ENCODE results near the gene RIT1.

The RIT1 gene

DNA sequence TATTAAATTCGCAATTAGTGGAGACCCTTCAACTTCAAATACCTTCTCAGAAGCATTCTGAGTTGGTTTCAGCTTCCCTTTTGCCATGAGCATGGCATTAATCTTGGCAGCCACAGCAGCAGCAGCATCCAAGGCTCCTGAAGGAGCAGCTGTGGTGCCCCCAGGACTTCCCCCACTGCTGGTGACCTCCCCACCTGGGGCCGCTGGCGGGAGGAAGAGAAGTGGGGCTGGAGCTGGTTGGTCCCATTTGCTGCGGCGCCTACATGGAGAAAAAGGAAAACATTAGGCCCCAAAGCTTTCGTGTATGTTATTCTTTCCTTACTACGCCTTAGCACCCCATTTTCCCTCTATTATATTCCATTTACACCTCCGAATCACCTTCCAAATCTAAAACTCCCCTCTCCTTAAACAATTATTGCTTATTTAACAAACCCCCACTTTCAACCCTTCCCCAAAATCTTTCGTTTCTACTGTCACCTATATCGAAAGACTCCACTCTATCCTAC, 22.5 kb upstream of the RIT1 start:
- Histone ChIP-seq H3K4me3 (replicated peaks; ENCODE audit: insufficient read depth, low read length) (peak overlapping the region; percentile 88), H3K27me3 (ENCODE audit: insufficient read depth, poor library complexity, severe bottlenecking) (no peaks in the 10 kb centered on the region), H3K27ac (replicated peaks) (peak overlapping the region; percentile 90)
- DNase-seq (ENCODE audit: low read depth in 1 of 2, low spot score in 1 of 2), result no peak
- TF ChIP-seq, protein P1, sequence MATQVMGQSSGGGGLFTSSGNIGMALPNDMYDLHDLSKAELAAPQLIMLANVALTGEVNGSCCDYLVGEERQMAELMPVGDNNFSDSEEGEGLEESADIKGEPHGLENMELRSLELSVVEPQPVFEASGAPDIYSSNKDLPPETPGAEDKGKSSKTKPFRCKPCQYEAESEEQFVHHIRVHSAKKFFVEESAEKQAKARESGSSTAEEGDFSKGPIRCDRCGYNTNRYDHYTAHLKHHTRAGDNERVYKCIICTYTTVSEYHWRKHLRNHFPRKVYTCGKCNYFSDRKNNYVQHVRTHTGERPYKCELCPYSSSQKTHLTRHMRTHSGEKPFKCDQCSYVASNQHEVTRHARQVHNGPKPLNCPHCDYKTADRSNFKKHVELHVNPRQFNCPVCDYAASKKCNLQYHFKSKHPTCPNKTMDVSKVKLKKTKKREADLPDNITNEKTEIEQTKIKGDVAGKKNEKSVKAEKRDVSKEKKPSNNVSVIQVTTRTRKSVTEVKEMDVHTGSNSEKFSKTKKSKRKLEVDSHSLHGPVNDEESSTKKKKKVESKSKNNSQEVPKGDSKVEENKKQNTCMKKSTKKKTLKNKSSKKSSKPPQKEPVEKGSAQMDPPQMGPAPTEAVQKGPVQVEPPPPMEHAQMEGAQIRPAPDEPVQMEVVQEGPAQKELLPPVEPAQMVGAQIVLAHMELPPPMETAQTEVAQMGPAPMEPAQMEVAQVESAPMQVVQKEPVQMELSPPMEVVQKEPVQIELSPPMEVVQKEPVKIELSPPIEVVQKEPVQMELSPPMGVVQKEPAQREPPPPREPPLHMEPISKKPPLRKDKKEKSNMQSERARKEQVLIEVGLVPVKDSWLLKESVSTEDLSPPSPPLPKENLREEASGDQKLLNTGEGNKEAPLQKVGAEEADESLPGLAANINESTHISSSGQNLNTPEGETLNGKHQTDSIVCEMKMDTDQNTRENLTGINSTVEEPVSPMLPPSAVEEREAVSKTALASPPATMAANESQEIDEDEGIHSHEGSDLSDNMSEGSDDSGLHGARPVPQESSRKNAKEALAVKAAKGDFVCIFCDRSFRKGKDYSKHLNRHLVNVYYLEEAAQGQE (IDR thresholded peaks at IDR 0.05; ENCODE audit: insufficient replicate concordance, low read depth), result no peak
- TF ChIP-seq, protein P2, sequence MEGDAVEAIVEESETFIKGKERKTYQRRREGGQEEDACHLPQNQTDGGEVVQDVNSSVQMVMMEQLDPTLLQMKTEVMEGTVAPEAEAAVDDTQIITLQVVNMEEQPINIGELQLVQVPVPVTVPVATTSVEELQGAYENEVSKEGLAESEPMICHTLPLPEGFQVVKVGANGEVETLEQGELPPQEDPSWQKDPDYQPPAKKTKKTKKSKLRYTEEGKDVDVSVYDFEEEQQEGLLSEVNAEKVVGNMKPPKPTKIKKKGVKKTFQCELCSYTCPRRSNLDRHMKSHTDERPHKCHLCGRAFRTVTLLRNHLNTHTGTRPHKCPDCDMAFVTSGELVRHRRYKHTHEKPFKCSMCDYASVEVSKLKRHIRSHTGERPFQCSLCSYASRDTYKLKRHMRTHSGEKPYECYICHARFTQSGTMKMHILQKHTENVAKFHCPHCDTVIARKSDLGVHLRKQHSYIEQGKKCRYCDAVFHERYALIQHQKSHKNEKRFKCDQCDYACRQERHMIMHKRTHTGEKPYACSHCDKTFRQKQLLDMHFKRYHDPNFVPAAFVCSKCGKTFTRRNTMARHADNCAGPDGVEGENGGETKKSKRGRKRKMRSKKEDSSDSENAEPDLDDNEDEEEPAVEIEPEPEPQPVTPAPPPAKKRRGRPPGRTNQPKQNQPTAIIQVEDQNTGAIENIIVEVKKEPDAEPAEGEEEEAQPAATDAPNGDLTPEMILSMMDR (IDR thresholded peaks at IDR 0.05; ENCODE audit: insufficient read depth, low read length), result no peak
- no peak for TF ChIP-seq SPI1 (IDR thresholded peaks at IDR 0.05; ENCODE audit: borderline replicate concordance, low read depth)
- TF ChIP-seq POLR2AphosphoS5 (IDR thresholded peaks at IDR 0.05; ENCODE audit: low read depth), result no peak
- no peak for TF ChIP-seq GABPA (IDR thresholded peaks at IDR 0.05; ENCODE audit: low read depth)

DNA sequence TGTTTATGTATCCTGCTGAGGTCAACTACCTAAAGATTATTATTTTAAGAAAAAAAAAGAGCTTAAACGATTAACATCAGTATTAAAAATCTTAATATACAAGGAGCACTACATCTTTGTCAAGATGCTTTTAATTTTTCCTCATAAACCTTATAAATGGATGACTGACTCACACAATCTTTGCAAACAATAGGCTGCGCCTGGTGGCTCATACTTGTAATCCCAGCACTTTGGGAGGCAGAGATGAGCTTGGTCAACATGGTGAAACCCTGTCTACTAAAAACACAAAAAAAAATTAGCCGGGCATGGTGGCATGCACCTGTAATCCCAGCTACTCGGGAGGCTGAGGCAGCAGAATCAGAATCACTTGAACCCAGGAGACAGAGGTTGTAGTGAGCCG, 21.3 kb upstream of the RIT1 start:
- TF ChIP-seq POLR2AphosphoS5 (IDR thresholded peaks at IDR 0.05; ENCODE audit: low read depth) (no peak), SPI1 (IDR thresholded peaks at IDR 0.05; ENCODE audit: borderline replicate concordance, low read depth) (no peak), GABPA (IDR thresholded peaks at IDR 0.05; ENCODE audit: low read depth) (no peak)
- TF ChIP-seq, protein P2 (IDR thresholded peaks at IDR 0.05; ENCODE audit: insufficient read depth, low read length), result no peak
- TF ChIP-seq, protein P1 (IDR thresholded peaks at IDR 0.05; ENCODE audit: insufficient replicate concordance, low read depth), result no peak
- no peak for DNase-seq (ENCODE audit: low read depth in 1 of 2, low spot score in 1 of 2)
- H3K27ac ChIP-seq (replicated peaks), result peak overlapping the region; percentile 13; the same call in 1 of the 2 replicates
- H3K4me3 ChIP-seq (replicated peaks; ENCODE audit: insufficient read depth, low read length), result peak overlapping the region; percentile 88
- H3K27me3 ChIP-seq (ENCODE audit: insufficient read depth, poor library complexity, severe bottlenecking), result no peaks in the 10 kb centered on the region

DNA sequence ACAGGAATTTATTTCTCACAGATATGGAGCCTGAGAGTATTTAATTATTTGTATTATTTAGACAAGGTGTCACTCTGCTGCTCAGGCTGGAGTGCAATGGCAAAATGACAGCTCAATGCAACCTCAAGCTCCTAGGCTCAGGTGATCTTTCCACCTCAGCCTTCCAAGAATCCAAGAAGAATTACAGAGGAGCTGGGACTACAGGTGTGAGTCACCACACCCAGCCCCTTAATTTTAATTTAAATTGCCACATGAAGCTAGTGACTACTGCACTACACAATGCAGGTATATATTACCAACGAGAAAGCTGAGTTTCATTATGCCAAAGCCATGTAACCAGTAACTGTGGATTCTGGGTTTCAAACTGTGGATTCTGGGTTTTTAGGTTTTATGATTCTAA, 20.9 kb upstream of the RIT1 start:
- no peak for TF ChIP-seq GABPA (IDR thresholded peaks at IDR 0.05; ENCODE audit: low read depth)
- TF ChIP-seq, protein P1 (IDR thresholded peaks at IDR 0.05; ENCODE audit: insufficient replicate concordance, low read depth), result no peak
- TF ChIP-seq, protein P2 (IDR thresholded peaks at IDR 0.05; ENCODE audit: insufficient read depth, low read length), result no peak
- no peak for TF ChIP-seq SPI1 (IDR thresholded peaks at IDR 0.05; ENCODE audit: borderline replicate concordance, low read depth)
- TF ChIP-seq POLR2AphosphoS5 (IDR thresholded peaks at IDR 0.05; ENCODE audit: low read depth), result no peak
- peak overlapping the region; percentile 13; the same call in 1 of the 2 replicates for H3K27ac ChIP-seq (replicated peaks)
- peak overlapping the region; percentile 88; the same call in 1 of the 2 replicates for H3K4me3 ChIP-seq (replicated peaks; ENCODE audit: insufficient read depth, low read length)
- H3K27me3 ChIP-seq (ENCODE audit: insufficient read depth, poor library complexity, severe bottlenecking), result no peaks in the 10 kb centered on the region
- DNase-seq (ENCODE audit: low read depth in 1 of 2, low spot score in 1 of 2), result no peak
